Left ventricle myocardium superior (tissue), 1 donor: ENCODE results near the gene FAM174C. TPM values are rescaled to one million over a fixed set of nuclear protein-coding genes. Genes with fewer than 3 reads are reported as not detected.

ENCODE experiments used
- ATAC-seq: fragments of 200-7000 bp; cut with Tn5 transposase; one replicate; pipeline ENCODE4 v1.9.1; 2020; ENCODE audit warnings: mild to moderate bottlenecking, moderate library complexity
- DNase-seq: peaks from one replicate; pipeline ENCODE4 v3.0.0-alpha.2; 2020
- intact Hi-C: fragments of 100-400 bp; cut with micrococcal nuclease; formaldehyde crosslinking; loops from one replicate; pipeline ENCODE4 v1.11.0; 2022
- total RNA-seq: library from RNA; stranded (reverse); fragmentation: NEBNext Ultra II Directional; extraction: Animal tissue kit (Norgen Biotek cat#: 25700); gene quantifications from one replicate; pipeline ENCODE4 v1.2.1, GENCODE V29; 2021
- donor health status: DM: no; HTN: yes; CAD: no; lungs with severe emphysema.

Gene FAM174C
- total RNA-seq, 1 donor from 2014 or later: 13.1 TPM

DNA sequence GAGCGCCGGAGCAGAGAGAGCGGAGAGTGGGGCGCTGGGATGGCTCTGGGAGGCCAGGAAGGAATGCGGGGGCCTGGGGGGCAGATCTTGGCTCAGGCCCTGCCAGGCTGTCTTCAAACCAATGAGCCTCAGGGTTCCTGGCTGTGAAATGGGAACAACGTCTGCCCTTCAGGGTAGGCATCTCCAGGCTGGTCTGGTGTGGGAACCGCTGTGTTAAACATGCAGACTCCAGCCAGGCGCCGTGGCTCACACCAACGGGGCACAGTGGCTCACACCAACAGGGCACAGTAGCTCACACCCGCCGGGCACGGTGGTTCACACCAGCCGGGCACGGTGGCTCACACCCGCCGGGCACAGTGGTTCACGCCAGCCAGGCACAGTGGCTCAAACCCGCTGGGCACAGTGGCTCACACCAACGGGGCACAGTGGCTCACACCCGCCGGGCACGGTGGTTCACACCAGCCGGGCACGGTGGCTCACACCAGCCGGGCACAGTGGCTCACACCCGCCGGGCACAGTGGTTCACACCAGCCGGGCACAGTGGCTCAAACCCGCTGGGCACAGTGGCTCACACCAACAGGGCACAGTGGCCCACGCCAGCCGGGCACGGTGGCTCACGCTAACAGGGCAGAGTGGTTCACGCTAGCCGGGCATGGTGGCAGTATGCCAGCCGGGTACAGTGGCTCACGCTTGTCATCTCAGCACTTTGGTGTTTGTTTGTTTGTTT, 50.4 kb downstream of the FAM174C start:
- intact Hi-C loops: no loop called here
- no peak for ATAC-seq
- no peak for DNase-seq

- intact Hi-C loops: no loop called here
- no peak for ATAC-seq
These were observed 51.8 kb downstream of the FAM174C start for GRCh38 chr19:1327125-1327524.

More at GRCh38 chr19:1327125-1327524, 51.8 kb downstream of the FAM174C start:
- DNase-seq: no peak

Other genes starting within 250 kb of the FAM174C start
- 94.0 TPM for gene CNN2, start 248.9 kb upstream of the FAM174C start, total RNA-seq
- 9.4 TPM for gene ABCA7, start 235.4 kb upstream of the FAM174C start, total RNA-seq
- 6.0 TPM for gene ARHGAP45, start 208.4 kb upstream of the FAM174C start, total RNA-seq
- 148 TPM for gene POLR2E, start 180.2 kb upstream of the FAM174C start, total RNA-seq
- gene GPX4, start 171.5 kb upstream of the FAM174C start, total RNA-seq: 337 TPM
- gene SBNO2, start 101.3 kb upstream of the FAM174C start, total RNA-seq: 18.7 TPM
- 66.2 TPM for gene STK11, start 69.8 kb upstream of the FAM174C start, total RNA-seq
- gene CBARP, start 37.5 kb upstream of the FAM174C start, total RNA-seq: 1.2 TPM
- gene ATP5F1D, start 33.8 kb upstream of the FAM174C start, total RNA-seq: 686 TPM
- gene MIDN, start 26.9 kb upstream of the FAM174C start, total RNA-seq: 59.7 TPM
- 248 TPM for gene CIRBP, start 6.2 kb upstream of the FAM174C start, total RNA-seq
- not detected for gene EFNA2, start 10.3 kb downstream of the FAM174C start, total RNA-seq
- gene NDUFS7, start 108.4 kb downstream of the FAM174C start, total RNA-seq: 461 TPM
- gene GAMT, start 126.0 kb downstream of the FAM174C start, total RNA-seq: 92.5 TPM
- 96.7 TPM for gene DAZAP1, start 132.1 kb downstream of the FAM174C start, total RNA-seq
- 625 TPM for gene RPS15, start 162.9 kb downstream of the FAM174C start, total RNA-seq
- 0.17 TPM for gene APC2, start 174.6 kb downstream of the FAM174C start, total RNA-seq
- 16.2 TPM for gene C19orf25, start 203.7 kb downstream of the FAM174C start, total RNA-seq
- 2.8 TPM for gene PCSK4, start 214.8 kb downstream of the FAM174C start, total RNA-seq
- gene REEP6, start 215.7 kb downstream of the FAM174C start, total RNA-seq: 0.72 TPM
- gene ADAMTSL5, start 237.5 kb downstream of the FAM174C start, total RNA-seq: 20.5 TPM
- not detected for gene PLK5, start 248.5 kb downstream of the FAM174C start, total RNA-seq